NOMO-1 treated with dmso at 0.1 percent for 144 hours (cell line): Measurements from ENCODE around the gene GAPVD1.

ENCODE experiments used
- DNase-seq: peaks from one replicate; lab custom pipeline; 2025; ENCODE audit not compliant: unreplicated experiment; lab: John Stamatoyannopoulos, UW

GAPVD1 gene

GRCh38 chr9:125404733-125405132 is 143.1 kb downstream of the GAPVD1 start:
- DNase-seq: no peak

GRCh38 chr9:125405938-125406809 is 144.5 kb downstream of the GAPVD1 start:
- DNase-seq: no peak

- DNase-seq: no peak
These were observed 145.1 kb downstream of the GAPVD1 start for GRCh38 chr9:125406810-125407087.

- DNase-seq: no peak
These were observed 145.9 kb downstream of the GAPVD1 start for GRCh38 chr9:125407432-125407973.

- DNase-seq: peak; percentile 49
These were observed 146.6 kb downstream of the GAPVD1 start for GRCh38 chr9:125407974-125408900.

DNA sequence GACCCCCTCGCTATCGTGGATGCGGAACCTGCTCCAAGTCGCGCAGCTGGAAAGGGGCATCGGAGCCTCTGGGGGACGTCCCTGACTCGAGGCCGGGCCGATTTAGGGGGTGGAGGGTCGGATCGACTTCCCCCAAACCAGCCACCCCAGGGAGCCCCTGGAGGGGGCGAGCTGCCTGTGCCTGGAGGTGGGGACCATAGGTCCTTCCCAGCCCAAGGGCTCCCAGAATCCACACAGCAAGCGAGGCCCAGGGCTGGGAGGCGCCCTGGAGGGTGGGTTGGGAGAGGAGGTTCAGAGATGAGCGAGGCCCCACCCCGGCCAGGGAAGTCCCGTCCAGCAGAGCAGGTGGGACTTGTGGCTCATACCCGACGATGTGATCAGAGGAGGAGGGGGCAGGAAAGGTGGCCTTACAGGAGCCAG is 147.6 kb downstream of the GAPVD1 start:
- DNase-seq: no peak

- DNase-seq: no peak
These were observed 148.3 kb downstream of the GAPVD1 start for GRCh38 chr9:125409637-125410521.

DNA sequence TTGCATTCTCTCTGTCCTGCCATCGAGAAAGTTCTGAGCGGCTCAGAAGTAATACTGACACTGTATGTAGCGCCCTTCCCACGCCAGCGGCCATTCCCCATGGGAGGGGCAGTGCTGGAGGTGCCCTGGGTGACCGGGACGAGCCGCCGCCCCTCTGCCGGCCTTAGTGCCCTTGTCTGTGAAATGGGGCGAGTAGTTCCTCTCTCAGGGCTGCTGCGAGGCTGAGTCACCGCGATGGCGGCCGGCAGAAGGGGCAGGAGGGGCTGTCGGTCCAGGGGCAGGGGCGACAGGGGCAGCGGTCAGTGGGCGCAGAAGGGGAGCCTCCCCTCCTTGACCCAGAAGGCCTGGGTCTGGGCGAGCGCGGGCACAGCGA is 148.9 kb downstream of the GAPVD1 start:
- no peak for DNase-seq

- no peak for DNase-seq
These were observed 149.6 kb downstream of the GAPVD1 start for GRCh38 chr9:125411171-125411756.

- no peak for DNase-seq
These were observed 150.5 kb downstream of the GAPVD1 start for GRCh38 chr9:125412166-125412565.

GRCh38 chr9:125413579-125413978 is 152.0 kb downstream of the GAPVD1 start:
- DNase-seq: no peak

DNA sequence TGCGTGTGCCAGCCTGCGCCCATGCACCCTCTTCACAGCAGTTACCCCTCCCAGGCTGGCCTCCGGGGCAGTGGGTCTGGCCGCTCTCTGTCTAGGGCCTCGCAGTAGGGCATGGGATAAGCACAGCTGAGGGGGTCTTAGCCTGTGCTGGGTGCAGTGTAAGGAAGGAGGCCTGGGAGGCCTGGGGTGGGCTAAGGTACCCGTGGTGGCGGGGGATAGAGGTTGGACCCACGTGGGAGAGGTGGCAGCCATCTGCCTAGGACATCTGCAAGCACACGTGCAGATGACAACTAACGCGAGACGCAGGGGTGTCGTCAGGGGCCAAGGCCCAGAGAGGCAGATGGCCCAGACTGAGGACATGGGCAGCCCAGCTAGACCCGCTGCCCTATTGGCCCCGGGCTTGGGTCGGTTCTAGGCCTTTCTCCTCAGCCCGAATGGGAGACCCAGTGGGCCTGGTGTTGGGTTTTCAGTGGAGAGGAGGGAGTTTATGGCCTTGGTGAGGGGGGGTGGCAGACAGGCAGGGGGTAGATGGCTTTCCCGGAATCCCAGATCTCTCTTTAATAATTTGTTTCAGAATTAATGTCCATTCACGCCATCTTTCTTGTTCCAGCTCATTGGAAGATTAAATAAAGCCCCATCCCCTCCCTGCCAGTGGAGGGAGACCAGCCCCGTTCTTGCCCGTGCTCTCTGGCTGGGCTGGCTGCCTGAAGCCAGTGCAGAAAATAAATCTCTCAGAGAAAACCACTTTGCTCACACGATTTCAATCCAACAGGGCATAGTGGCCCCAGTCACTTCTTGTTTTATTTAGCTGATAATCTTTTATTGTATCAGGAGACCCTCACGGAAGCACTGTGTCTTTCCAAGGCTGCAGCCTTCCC is 154.2 kb downstream of the GAPVD1 start:
- DNase-seq: no peak

- DNase-seq: no peak
These were observed 154.9 kb downstream of the GAPVD1 start for GRCh38 chr9:125416517-125416916.
